Gastroesophageal sphincter (tissue), 3 donors: ENCODE data around the gene FSTL5.

Experiments
- CTCF ChIP-seq, 4 experiments: fragments of 200-600 bp in 2 of 4; fragments of 450-650 bp in 2 of 4; sonication (generic) in 1 of 4; IDR thresholded peaks; one replicate each; pipeline ENCODE4 v1.5.1; 2017 to 2019; ENCODE audit warnings: antibody characterized with exemption in 4 of 4, mild to moderate bottlenecking in 2 of 4, moderate library complexity in 2 of 4
- POLR2A ChIP-seq, 2 donors: fragments of 450-650 bp; IDR thresholded peaks; one replicate each; pipeline ENCODE4 v1.6.1; 2017; ENCODE audit warnings: antibody characterized with exemption in 2 of 2, mild to moderate bottlenecking in 2 of 2, moderate library complexity in 1 of 2

- TF ChIP-seq CTCF (IDR thresholded peaks at IDR 0.05): no peak
- no peak for TF ChIP-seq POLR2A (IDR thresholded peaks at IDR 0.05)
Measured at GRCh38 chr4:161881370-161881769, 282.4 kb downstream of the FSTL5 start.
